ENCODE results near the gene RRAS. TPM values are rescaled to one million over a fixed set of nuclear protein-coding genes. Genes with fewer than 3 reads are reported as not detected.

Gene RRAS
- total and polyA plus RNA-seq, 2 of the 4 experiments (the other 2 are of a cell fraction) = 50.2 to 241 TPM

- ChIA-PET POLR2A (ENCODE audit: unreplicated experiment) (interaction anchor here (0.6 kb wide), 2 partner anchors 88 to 140 kb away, joined by 3 to 5 read pairs; no protein-coding TSS in a partner anchor), CTCF (no interaction called here)
- Histone ChIP-seq H3K18ac (ENCODE audit: low read depth, low read length) (no peak overlapping the region), H3K27ac (ENCODE audit: insufficient read depth, low read length) (no peak overlapping the region), H4K91ac (ENCODE audit: insufficient read depth, low read depth, low read length) (no peak overlapping the region), H3K4me3 (ENCODE audit: insufficient read depth, low read depth, low read length) (no peak overlapping the region), H2BK120ac (ENCODE audit: low read depth, low read length) (no peak overlapping the region), H2AK9ac (replicated peaks; ENCODE audit: low read depth, low read length, poor library complexity) (no peak overlapping the region), H3K56ac (ENCODE audit: extremely low read depth, insufficient read depth, low read length) (no peak overlapping the region), H3K36me3 (ENCODE audit: control insufficient read depth, insufficient read depth, low read length) (peaks cover 49% of the 10 kb centered on the region), H3K4me2 (ENCODE audit: low read depth, low read length) (no peak overlapping the region), H3K4ac (ENCODE audit: low read depth, low read length) (no peak overlapping the region), H3K9ac (ENCODE audit: low read depth, low read length) (no peak overlapping the region), H2BK5ac (ENCODE audit: low read depth, low read length, poor library complexity, severe bottlenecking) (no peak overlapping the region), H3K4me1 (ENCODE audit: control insufficient read depth, insufficient read depth, low read length) (peaks cover 9% of the 10 kb centered on the region), H4K5ac (ENCODE audit: low read depth, low read length) (no peak overlapping the region), H3K79me1 (ENCODE audit: low read depth in 1 of 2, low read length in 2 of 2) (peaks cover 19 to 59% of the 10 kb centered on the region in 2 experiments), H2BK20ac (ENCODE audit: low read depth, low read length) (no peak overlapping the region), H2AFZ (replicated peaks; ENCODE audit: low read length, poor library complexity) (no peak overlapping the region), H3K27me3 (ENCODE audit: control insufficient read depth, insufficient read depth, low read length) (no peaks in the 10 kb centered on the region), H4K20me1 (ENCODE audit: insufficient read depth, low read length) (peaks cover 44% of the 10 kb centered on the region), H3K23ac (ENCODE audit: low read depth, low read length) (no peak overlapping the region), H2BK15ac (ENCODE audit: low read depth, low read length) (no peak overlapping the region), H4K8ac (ENCODE audit: low read depth in 2 of 2, low read length in 2 of 2) (no peak overlapping the region), H2AK5ac (ENCODE audit: low read depth, low read length) (no peak overlapping the region), H3K9me1 (ENCODE audit: insufficient read depth, low read length) (peaks cover 8% of the 10 kb centered on the region; the same call in 1 of the 2 replicates), H3K14ac (replicated peaks; ENCODE audit: low read depth, low read length) (no peak overlapping the region), H3K9me3 (ENCODE audit: control insufficient read depth, insufficient read depth, low read length) (no peaks in the 10 kb centered on the region)
- in situ Hi-C loops (cut with MboI; ENCODE audit: low sequenced_read_pairs) = loop anchor here (10.0 kb wide), 1 partner anchor 170 kb away; the partner anchor contains the start of gene PTOV1
- whole genome bisulfite sequencing, 2 experiments (ENCODE audit: extremely low coverage in 2 of 2, insufficient read length in 1 of 2) = 92% methylated on average over 13 of the region's 13 CpGs; no CpG with 5 or more reads in 1 of the 2 experiments
- no TSS peak for BruUV-seq (replicated peaks)
- intact Hi-C loops (cut with micrococcal nuclease) = loop anchor here (5.0 kb wide), 1 partner anchor 113 kb away; no protein-coding TSS in a partner anchor
- no peak for TF ChIP-seq BHLHE40 (IDR thresholded peaks at IDR 0.05; ENCODE audit: low read depth, low read length)
- TF ChIP-seq CTCF (conservative IDR thresholded peaks at IDR 0.05; ENCODE audit: low read depth, low read length) = no peak
- no peak for TF ChIP-seq MAFK (IDR thresholded peaks at IDR 0.05; ENCODE audit: low read depth, low read length)
- no peak for TF ChIP-seq RCOR1 (IDR thresholded peaks at IDR 0.05; ENCODE audit: insufficient replicate concordance, low read length)
- TF ChIP-seq USF2 (IDR thresholded peaks at IDR 0.05; ENCODE audit: low read depth, low read length) = no peak
- TF ChIP-seq RFX5 (IDR thresholded peaks at IDR 0.05; ENCODE audit: low read depth, low read length) = no peak
- TF ChIP-seq NFE2L2 (IDR thresholded peaks at IDR 0.05; ENCODE audit: low read depth, low read length) = no peak
- TF ChIP-seq CEBPB (IDR thresholded peaks at IDR 0.05; ENCODE audit: low read depth, low read length) = no peak
- TF ChIP-seq SMC3 (IDR thresholded peaks at IDR 0.05; ENCODE audit: low read depth, low read length) = no peak
- no peak for DNase-seq
- dilution Hi-C loops (cut with HindIII; ENCODE audit: low sequenced_read_pairs, unreplicated experiment) = no loop called here
- no peak for ATAC-seq (ENCODE audit: low read depth)
Measured at GRCh38 chr19:49684983-49685553, 45.1 kb upstream of the RRAS start.

All from IMR-90 (cell line).